Heart left ventricle (tissue), 13 donors: ENCODE results near the gene SSMEM1.

Experiments
- POLR2A ChIP-seq, 2 donors: fragments of 450-650 bp; IDR thresholded peaks; one replicate each; pipeline ENCODE4 v1.6.1; 2017; ENCODE audit warnings: antibody characterized with exemption in 2 of 2, mild to moderate bottlenecking in 2 of 2, moderate library complexity in 2 of 2
- TF ChIP-seq, protein P1 (sequence below), 12 donors: fragments of 200-600 bp; sonication (generic) in 4 of 12; IDR thresholded peaks; one replicate each; pipeline versions ENCODE4 v1.5.0 to v1.8.0; 2018 to 2022; ENCODE audit warnings: antibody characterized with exemption in 12 of 12, mild to moderate bottlenecking in 5 of 12
- donor health status: ischemic (EF 13 %, LVEDD 7.1; RV severe dilation, severe dysfunction).
- donor health status: DM: no; HTN: yes; CAD: no.
- donor health status: DM: no; HTN: no; CAD: no.
- donor health status: ischemic (EF 25% LVEDD 6.9; RV normal size, moderate dysfunction).
- donor health status: ischemic (EF 25% LVEDD 5.7; RV mildly dilated, moderate dysfunction).
- donor health status: ischemic (EF 35%, LVEDD 5.7; RV mildly dilated, moderate dysfunction).
- donor health status: nonischemic (EF 11% LVEDD 7.7; RV severe dilation, severe dysfunction).
- donor health status: DM: yes; HTN: yes; CAD: no.
- donor health status: PGD.
- donor health status: ischemic (EF 29% LVEDD 5.4; RV normal size, mild dysfunction).
- donor health status: nonischemic (EF 23%, LVEDD 6.1; RV moderate dilation, normal function).

DNA sequence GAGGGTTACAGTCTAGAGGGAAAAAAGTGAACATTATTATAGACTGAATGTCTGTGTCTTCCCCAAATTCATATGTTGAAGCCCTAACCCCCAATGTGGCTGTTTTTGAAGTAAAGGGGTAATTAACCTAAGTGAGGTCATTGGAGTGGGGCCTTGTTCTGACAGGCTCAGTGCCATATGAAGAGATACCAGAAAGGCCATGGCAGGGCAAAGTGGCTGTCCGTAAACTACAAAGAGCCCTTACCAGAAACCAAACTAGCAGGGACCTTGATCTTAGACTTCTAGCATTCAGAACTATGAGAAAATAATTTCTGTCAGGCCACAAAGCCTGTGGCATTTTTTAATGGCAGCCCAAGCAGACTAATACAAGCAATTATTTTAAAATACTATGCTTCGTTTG is 11.2 kb upstream of the SSMEM1 start:
- TF ChIP-seq, protein P1, sequence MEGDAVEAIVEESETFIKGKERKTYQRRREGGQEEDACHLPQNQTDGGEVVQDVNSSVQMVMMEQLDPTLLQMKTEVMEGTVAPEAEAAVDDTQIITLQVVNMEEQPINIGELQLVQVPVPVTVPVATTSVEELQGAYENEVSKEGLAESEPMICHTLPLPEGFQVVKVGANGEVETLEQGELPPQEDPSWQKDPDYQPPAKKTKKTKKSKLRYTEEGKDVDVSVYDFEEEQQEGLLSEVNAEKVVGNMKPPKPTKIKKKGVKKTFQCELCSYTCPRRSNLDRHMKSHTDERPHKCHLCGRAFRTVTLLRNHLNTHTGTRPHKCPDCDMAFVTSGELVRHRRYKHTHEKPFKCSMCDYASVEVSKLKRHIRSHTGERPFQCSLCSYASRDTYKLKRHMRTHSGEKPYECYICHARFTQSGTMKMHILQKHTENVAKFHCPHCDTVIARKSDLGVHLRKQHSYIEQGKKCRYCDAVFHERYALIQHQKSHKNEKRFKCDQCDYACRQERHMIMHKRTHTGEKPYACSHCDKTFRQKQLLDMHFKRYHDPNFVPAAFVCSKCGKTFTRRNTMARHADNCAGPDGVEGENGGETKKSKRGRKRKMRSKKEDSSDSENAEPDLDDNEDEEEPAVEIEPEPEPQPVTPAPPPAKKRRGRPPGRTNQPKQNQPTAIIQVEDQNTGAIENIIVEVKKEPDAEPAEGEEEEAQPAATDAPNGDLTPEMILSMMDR (IDR thresholded peaks at IDR 0.05), result no peak
- no peak for TF ChIP-seq POLR2A (IDR thresholded peaks at IDR 0.05)
